Fibroblast of lung (primary cell): Measurements from ENCODE around the gene TUBGCP2.
"Not testable (repeated sequence)": the region's sequence is repeated elsewhere in the genome, so short reads cannot be mapped to it uniquely, and the experiment has no call there.

Source experiments
- CTCF ChIP-seq, 2 donors: IDR thresholded peaks in 1 of 2; conservative IDR thresholded peaks in 1 of 2; 1 replicate in 1 of 2; 2 replicates in 1 of 2; pipeline ENCODE4 v1.5.1; 2011 to 2012; ENCODE audit warnings: low read length in 2 of 2, control low read depth in 1 of 2, inconsistent platforms in 1 of 2, low read depth in 1 of 2, mild to moderate bottlenecking in 1 of 2
- EZH2 ChIP-seq: IDR thresholded peaks from 2 replicates; pipeline ENCODE4 v1.5.1; 2012; ENCODE audit warnings: low read length, control low read depth, mild to moderate bottlenecking; ENCODE audit errors: missing control alignments

GRCh38 chr10:133320852-133321422 lies 12.3 kb upstream of the TUBGCP2 start:
- not testable (repeated sequence) for TF ChIP-seq CTCF (conservative IDR thresholded peaks at IDR 0.05 in 1 of 2, IDR thresholded peaks at IDR 0.05 in 1 of 2; ENCODE audit: low read depth in 1 of 2, low read length in 2 of 2); EZH2
